ENCODE measurements around the gene CPEB3.
"Not testable (repeated sequence)": the region's sequence is repeated elsewhere in the genome, so short reads cannot be mapped to it uniquely, and the experiment has no call there.

CPEB3 gene

GRCh38 chr10:92290837-92291615, at the start of gene CPEB3, which contains the start of gene MARCHF5:
Gene CPEB3 (minus strand): TSS chr10:92291078. CDS start chr10:92240350, 50,728 bp downstream.
Gene MARCHF5 (plus strand): TSS chr10:92291167. CDS start chr10:92291495, 328 bp downstream.
- DNase-seq (ENCODE audit: low read depth, low spot score) = peak; percentile 82

GRCh38 chr10:92329927-92330326, 39.0 kb upstream of the CPEB3 start:
- DNase-seq (ENCODE audit: low read depth, low spot score) = not testable (repeated sequence)

GRCh38 chr10:92328993-92329392, 38.1 kb upstream of the CPEB3 start:
- DNase-seq (ENCODE audit: low read depth, low spot score) = no peak

DNA sequence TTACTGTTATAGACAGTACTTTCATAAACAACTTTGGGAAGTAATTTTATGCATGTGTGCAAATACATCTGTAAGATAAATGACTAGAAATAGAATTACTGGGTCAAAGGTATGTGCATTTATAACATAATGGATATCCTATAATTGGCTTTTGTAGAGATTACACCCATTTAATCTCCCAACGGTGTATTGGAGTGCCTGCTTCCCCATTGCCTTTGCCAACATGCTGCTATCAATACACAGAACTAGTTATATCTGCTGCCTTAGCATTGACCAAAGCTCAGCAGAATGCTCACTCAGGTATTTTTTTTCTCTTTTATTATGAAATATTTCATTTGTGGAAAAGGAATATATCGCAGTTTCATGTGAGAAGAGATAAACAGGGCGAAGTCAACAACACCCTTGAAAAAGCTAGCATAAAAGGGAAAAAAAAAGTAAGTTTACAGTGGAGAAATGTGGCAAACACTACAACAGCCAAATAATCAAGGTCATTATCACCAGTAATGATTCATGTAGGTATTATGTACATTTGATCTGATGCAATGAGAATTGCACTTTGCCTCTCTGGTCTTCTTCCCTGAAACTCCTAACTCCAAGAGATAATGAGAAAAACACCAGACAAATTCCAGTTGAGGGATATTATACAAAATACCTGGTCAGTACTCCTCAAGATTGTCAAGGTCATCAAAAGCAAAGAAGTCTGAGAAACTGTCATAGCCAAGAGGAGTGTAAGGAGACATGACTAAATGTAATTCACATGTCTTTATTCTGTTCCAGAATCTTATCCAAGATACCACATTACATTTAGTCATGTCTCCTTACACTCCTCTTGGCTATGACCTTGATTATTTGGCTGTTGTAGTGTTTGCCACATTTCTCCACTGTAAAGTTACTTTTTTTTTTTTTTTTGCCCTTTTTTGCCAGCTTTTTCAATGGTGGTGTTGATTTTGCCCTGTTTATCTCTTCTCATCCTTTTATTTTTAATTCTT, 36.9 kb upstream of the CPEB3 start:
- DNase-seq (ENCODE audit: low read depth, low spot score) = no peak

GRCh38 chr10:92323079-92323478, 32.2 kb upstream of the CPEB3 start:
- DNase-seq (ENCODE audit: low read depth, low spot score) = no peak

DNA sequence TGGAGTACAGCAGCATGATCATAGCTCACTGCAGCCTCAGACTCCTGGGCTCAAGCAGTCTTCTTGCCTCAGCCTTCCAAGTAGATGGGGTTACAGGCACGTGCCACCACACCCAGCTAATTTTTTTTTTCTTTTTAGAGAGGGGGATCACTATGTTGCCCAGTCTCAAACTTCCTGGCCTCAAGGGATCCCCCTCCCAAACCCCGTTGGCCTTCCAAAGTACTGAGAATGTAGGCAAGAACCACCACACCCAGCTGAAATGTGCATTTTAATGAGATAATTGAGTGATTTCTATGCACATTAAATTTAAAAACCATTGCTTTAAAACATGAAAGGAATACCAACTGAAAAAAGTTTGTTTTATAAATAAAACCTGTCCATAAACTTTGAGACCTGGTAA, 25.7 kb upstream of the CPEB3 start:
- DNase-seq (ENCODE audit: low read depth, low spot score) = no peak

DNA sequence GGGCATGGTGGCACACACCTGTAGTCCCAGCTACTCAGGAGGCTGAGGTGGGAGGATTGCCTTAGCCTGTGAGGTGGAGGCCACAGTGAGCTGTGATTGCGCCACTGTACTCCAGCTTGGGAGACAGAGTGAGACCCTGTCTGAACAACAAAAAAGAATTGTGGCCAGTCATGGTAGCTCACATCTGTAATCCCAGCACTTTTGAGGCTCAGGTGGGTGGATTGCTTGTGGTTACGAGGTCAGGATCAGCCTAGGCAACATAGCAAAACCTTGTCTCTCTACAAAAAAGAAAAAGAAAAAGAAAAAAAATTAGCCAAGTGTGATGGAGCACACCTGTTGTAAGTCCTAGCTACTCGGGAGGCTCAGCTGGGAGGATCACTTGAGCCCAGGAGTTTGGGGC, 22.9 kb upstream of the CPEB3 start:
- no peak for DNase-seq (ENCODE audit: low read depth, low spot score)

- no peak for DNase-seq (ENCODE audit: low read depth, low spot score)
Measured at GRCh38 chr10:92309272-92309671, 18.4 kb upstream of the CPEB3 start.

GRCh38 chr10:92305133-92306072, 14.5 kb upstream of the CPEB3 start:
- no peak for DNase-seq (ENCODE audit: low read depth, low spot score)

GRCh38 chr10:92304061-92304460, 13.2 kb upstream of the CPEB3 start:
- no peak for DNase-seq (ENCODE audit: low read depth, low spot score)

- DNase-seq (ENCODE audit: low read depth, low spot score) = no peak
Measured at GRCh38 chr10:92303096-92303495, 12.2 kb upstream of the CPEB3 start.

- DNase-seq (ENCODE audit: low read depth, low spot score) = no peak
Measured at GRCh38 chr10:92298487-92298886, 7.6 kb upstream of the CPEB3 start.

DNA sequence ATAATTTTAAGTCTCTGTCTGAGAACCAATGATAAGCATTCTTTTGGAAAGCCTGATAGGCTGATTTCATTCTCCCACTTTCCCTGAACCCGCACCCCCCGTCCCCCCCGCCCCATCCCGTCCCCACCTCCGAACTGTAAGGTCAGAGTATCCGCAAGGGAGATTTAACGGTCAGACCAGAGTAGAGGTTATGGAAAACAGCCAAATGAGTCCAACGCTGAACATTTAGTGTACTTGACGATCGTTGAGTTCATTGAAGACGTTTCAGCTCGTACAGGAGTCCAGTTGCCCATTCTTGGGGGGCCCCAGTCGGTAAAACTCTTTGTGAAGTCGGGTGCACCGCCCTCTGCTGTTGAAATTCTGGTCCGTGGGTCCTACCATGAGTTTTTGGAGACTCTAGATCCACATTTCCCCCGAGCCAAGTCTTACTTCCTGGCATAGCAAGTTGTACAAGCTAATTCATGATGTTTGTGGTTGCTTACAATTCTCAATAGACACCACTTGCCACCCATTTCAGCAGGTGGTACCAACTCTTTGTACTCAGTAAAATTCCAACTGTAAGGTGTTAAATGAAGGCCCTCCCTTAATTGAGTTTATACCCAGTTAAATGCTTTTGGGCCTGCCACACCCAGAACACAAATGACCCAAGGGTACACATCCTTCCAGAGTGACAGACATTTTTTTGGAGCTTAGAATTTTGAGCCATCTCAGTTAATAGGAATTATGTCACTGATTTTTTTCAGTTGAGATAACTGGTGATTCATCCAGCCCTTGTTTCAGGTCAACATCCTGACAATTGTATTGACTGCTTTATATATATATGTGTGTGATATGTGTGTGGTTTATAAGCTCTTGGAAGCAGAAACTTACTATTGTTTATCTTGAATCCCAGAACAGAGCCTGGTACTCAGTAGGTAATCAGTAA, 1.3 kb upstream of the CPEB3 start:
- DNase-seq (ENCODE audit: low read depth, low spot score) = peak; percentile 2

DNA sequence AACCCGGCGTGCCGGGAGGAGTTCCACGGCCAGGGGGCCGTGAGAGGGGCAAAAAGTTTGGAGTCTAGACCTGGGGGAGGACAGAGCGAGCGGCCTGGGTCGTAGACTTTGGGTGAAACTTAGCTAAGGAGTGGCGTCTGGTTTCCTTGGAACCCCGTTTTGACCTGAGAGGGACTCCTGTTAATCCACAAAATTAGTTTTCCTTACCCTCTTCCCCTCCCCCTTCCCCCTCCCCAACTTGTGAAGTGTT, 663 bp upstream of the CPEB3 start:
- no peak for DNase-seq (ENCODE audit: low read depth, low spot score)

DNA sequence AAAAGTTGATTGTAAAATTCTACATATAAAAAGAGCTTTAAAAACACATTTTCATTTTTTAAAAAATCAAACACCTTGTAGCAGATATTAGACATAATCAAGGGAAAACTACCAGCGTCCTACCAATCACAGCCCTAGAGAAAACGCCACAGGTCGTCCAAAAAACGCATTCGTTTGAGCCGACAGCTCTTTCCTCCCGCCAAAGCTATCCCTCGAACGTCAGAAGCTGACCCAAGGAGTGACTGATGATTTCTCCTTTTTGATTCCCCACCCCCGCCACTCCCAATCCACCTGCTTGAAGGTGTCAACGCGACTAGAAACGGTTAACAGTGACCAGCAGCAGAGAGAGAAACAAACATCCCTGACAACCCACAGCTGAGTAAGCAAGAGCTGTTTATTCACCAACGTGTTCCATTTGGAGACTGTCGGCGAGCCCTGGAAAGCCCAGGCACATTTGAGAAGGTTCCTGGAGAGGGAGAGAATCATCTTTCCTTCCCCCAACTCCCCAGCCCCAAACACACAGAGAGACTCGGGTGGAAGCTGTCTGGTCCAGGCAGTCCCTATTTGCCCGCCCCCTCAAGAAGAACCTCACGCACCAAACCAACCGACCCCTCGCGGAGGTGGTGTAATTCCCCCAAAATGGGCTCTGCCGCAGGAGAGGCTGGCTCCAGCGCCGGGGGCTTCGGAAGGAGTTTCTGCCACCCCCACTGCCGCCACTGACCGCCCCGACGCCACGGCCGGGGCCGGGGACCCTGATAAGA, 622 bp downstream of the CPEB3 start:
- DNase-seq (ENCODE audit: low read depth, low spot score) = no peak

GRCh38 chr10:92284112-92284704, 6.7 kb downstream of the CPEB3 start:
- DNase-seq (ENCODE audit: low read depth, low spot score) = no peak

GRCh38 chr10:92278996-92279696, 11.7 kb downstream of the CPEB3 start:
- DNase-seq (ENCODE audit: low read depth, low spot score) = no peak

- no peak for DNase-seq (ENCODE audit: low read depth, low spot score)
Measured at GRCh38 chr10:92274071-92274470, 16.8 kb downstream of the CPEB3 start.

- DNase-seq (ENCODE audit: low read depth, low spot score) = no peak
Measured at GRCh38 chr10:92268748-92269147, 22.1 kb downstream of the CPEB3 start.

All from activated CD4-positive, CD25-positive, alpha-beta regulatory T cell treated with anti-CD3 and anti-CD28 coated beads, Interleukin-2, amount 50 U/mL, for 16 hours (primary cell).